ENCODE results near the gene LIN9. TPM values are rescaled to one million over a fixed set of nuclear protein-coding genes. Genes with fewer than 3 reads are reported as not detected.

LIN9 gene
- total and polyA plus RNA-seq, 2 of the 13 experiments (the other 11 are each of a cell fraction or from before 2014, with no cell fraction given): 3.0 to 10.0 TPM

DNA sequence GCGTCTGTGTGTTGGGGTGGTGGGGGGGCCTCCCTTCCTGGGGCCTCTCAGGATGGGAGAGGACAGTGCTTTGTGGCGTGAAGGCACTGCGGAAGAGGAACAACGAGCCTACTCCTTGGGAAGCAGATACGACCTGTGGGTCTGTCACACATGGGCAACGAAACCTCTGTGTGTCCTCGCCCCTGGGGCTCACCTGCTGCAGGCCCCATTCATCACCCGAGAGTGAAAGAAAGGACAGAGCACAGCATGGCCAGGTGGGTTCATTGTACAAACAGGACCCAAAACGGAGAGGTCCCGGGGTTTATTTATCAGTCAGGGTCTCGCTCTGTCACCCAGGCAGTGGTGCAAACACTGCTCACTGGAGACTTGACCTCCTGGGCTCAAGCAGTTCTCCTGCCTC, 40.1 kb upstream of the LIN9 start (continued):
- TF ChIP-seq ZNF703 (CRISPR knock-in tag; IDR thresholded peaks at IDR 0.05; ENCODE audit: borderline replicate concordance) (no peak), ZNF772 (CRISPR knock-in tag; IDR thresholded peaks at IDR 0.05) (no peak), NFIC (IDR thresholded peaks at IDR 0.05; ENCODE audit: low read length) (no peak), NAIF1 (CRISPR knock-in tag; IDR thresholded peaks at IDR 0.05; ENCODE audit: borderline replicate concordance) (no peak)
- TF ChIP-seq, protein P1, sequence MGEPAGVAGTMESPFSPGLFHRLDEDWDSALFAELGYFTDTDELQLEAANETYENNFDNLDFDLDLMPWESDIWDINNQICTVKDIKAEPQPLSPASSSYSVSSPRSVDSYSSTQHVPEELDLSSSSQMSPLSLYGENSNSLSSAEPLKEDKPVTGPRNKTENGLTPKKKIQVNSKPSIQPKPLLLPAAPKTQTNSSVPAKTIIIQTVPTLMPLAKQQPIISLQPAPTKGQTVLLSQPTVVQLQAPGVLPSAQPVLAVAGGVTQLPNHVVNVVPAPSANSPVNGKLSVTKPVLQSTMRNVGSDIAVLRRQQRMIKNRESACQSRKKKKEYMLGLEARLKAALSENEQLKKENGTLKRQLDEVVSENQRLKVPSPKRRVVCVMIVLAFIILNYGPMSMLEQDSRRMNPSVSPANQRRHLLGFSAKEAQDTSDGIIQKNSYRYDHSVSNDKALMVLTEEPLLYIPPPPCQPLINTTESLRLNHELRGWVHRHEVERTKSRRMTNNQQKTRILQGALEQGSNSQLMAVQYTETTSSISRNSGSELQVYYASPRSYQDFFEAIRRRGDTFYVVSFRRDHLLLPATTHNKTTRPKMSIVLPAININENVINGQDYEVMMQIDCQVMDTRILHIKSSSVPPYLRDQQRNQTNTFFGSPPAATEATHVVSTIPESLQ (CRISPR knock-in tag; conservative IDR thresholded peaks at IDR 0.05): no peak
- TF ChIP-seq, protein P2, sequence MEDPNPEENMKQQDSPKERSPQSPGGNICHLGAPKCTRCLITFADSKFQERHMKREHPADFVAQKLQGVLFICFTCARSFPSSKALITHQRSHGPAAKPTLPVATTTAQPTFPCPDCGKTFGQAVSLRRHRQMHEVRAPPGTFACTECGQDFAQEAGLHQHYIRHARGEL (CRISPR knock-in tag; IDR thresholded peaks at IDR 0.05): no peak

- H3K9me3 ChIP-seq (ENCODE audit: low read length): peaks cover 8% of the 10 kb centered on the region
- H3K36me3 ChIP-seq (replicated peaks in 1 of 2; ENCODE audit: control insufficient read depth in 1 of 2, insufficient read depth in 2 of 2, low read length in 2 of 2): no peaks in the 10 kb centered on the region
- H2AFZ ChIP-seq (ENCODE audit: low read length): no peak overlapping the region
- no peaks in the 10 kb centered on the region; a peak in 1 of 5 replicates for H3K27me3 ChIP-seq (ENCODE audit: control insufficient read depth in 1 of 2, insufficient read depth in 2 of 2, low read length in 2 of 2)
- WGBS (ENCODE audit: low lambda C conversion rate): 23% methylated on average over 8 of the region's 8 CpGs
- BruUV-seq (replicated peaks): no TSS peak
- no peak overlapping the region for H3K4me2 ChIP-seq (ENCODE audit: low read depth, low read length)
- ChIA-PET CTCF (ENCODE audit: low intra/inter-chr PET ratio, low total read pairs) (no interaction called here), POLR2A (no interaction called here)
- in situ Hi-C loops (cut with HindIII; ENCODE audit: extremely low pct_ligation_motif_present, low pct_unique_long_range_greater_than_20kb) (no loop called here), intact Hi-C loops (cut with micrococcal nuclease; ENCODE audit: unreplicated experiment) (no loop called here)
- FAIRE-seq (no peak), DNase-seq (ENCODE audit: low spot score) (no peak), ATAC-seq (no peak)
- H3K4me3 ChIP-seq (replicated peaks in 1 of 3; ENCODE audit: insufficient read depth in 1 of 3, low read depth in 2 of 3, low read length in 3 of 3): no peak overlapping the region
- H3K4me1 ChIP-seq (ENCODE audit: insufficient read depth, low read length): peaks cover 9% of the 10 kb centered on the region
- no peaks in the 10 kb centered on the region for H3K79me2 ChIP-seq (ENCODE audit: insufficient read depth, low read length)
- H4K20me1 ChIP-seq (ENCODE audit: insufficient read depth, low read length): no peaks in the 10 kb centered on the region
- no peak overlapping the region for H3K9ac ChIP-seq (ENCODE audit: insufficient read depth, low read depth, low read length)
- H3K27ac ChIP-seq (ENCODE audit: extremely low read length, insufficient read depth, low read length): no peak overlapping the region
- TF ChIP-seq PCBP1 (IDR thresholded peaks at IDR 0.05; ENCODE audit: borderline replicate concordance, low read depth, low read length): no peak
- TF ChIP-seq ZNF839 (CRISPR knock-in tag; IDR thresholded peaks at IDR 0.05; ENCODE audit: borderline replicate concordance): no peak
- TF ChIP-seq ZNF280B (CRISPR knock-in tag; IDR thresholded peaks at IDR 0.05; ENCODE audit: borderline replicate concordance): no peak
- TF ChIP-seq NRL (CRISPR knock-in tag; IDR thresholded peaks at IDR 0.05; ENCODE audit: borderline replicate concordance): no peak
- no peak for TF ChIP-seq ZNF589 (CRISPR knock-in tag; conservative IDR thresholded peaks at IDR 0.05)
- TF ChIP-seq ZNF343 (CRISPR knock-in tag; IDR thresholded peaks at IDR 0.05): no peak
- no peak for TF ChIP-seq ZFAT (CRISPR knock-in tag; conservative IDR thresholded peaks at IDR 0.05)
- no peak for TF ChIP-seq SRSF9 (IDR thresholded peaks at IDR 0.05; ENCODE audit: borderline replicate concordance, insufficient read depth, low read depth, low read length, poor library complexity, severe bottlenecking)
- no peak for TF ChIP-seq NR2C2 (CRISPR knock-in tag; IDR thresholded peaks at IDR 0.05; ENCODE audit: borderline replicate concordance)
- no peak for TF ChIP-seq ZNF24 (IDR thresholded peaks at IDR 0.05)
- TF ChIP-seq ARHGAP35 (CRISPR knock-in tag; IDR thresholded peaks at IDR 0.05; ENCODE audit: borderline replicate concordance): no peak
Observed at GRCh38 chr1:226344441-226345259, 35.7 kb upstream of the LIN9 start.
